GM12891 (cell line): Measurements from ENCODE around the gene KIF26A.

Source experiments
- POLR2A ChIP-seq: IDR thresholded peaks from 2 replicates; pipeline ENCODE4 v1.6.1; 2011; ENCODE audit warnings: low read depth, low read length, control low read depth
- POLR2AphosphoS5 ChIP-seq: IDR thresholded peaks from 2 replicates; pipeline ENCODE4 v1.6.1; 2011; ENCODE audit warnings: low read depth, low read length, control low read depth
- POU2F2 ChIP-seq: IDR thresholded peaks from 2 replicates; pipeline ENCODE4 v1.6.1; 2011; ENCODE audit warnings: low read depth, mild to moderate bottlenecking, control low read depth, low read length, moderate library complexity
- SPI1 ChIP-seq: IDR thresholded peaks from 2 replicates; pipeline ENCODE4 v1.6.1; 2011; ENCODE audit warnings: low read depth, low read length, control low read depth
- TAF1 ChIP-seq: IDR thresholded peaks from 2 replicates; pipeline ENCODE4 v1.6.1; 2011; ENCODE audit warnings: low read depth, low read length, control low read depth

GRCh38 chr14:104134061-104134965 lies 4.1 kb upstream of the KIF26A start:
- TF ChIP-seq POLR2A = no peak
- TF ChIP-seq TAF1 = no peak
- no peak for TF ChIP-seq POLR2AphosphoS5
- no peak for TF ChIP-seq POU2F2
- TF ChIP-seq SPI1 = no peak
